Caco-2 (cell line): Measurements from ENCODE around the gene GPRASP3. TPM values are rescaled to one million over a fixed set of nuclear protein-coding genes. Genes with fewer than 3 reads are reported as not detected.

Source experiments
- BruUV-seq: library from RNA; stranded (reverse); fragments of 400-500 nt; replicated peaks from 2 replicates; lab custom pipeline; 2021; lab: Mats Ljungman, UMichigan
- CTCF ChIA-PET: fragments of 300-600 bp; sonication (Branson Sonifier 250); formaldehyde crosslinking; loops from one replicate; lab custom pipeline; 2022; ENCODE audit warnings: antibody characterized with exemption; lab: Charles Lee
- POLR2A ChIA-PET: fragments of 300-600 bp; sonication (Branson Sonifier 250); formaldehyde crosslinking; loops from one replicate; lab custom pipeline; 2022; ENCODE audit warnings: antibody characterized with exemption; lab: Charles Lee
- DNase-seq, 2 experiments: peaks; one replicate each; pipeline versions ENCODE4 v3.0.0 to v3.0.0-alpha.2; 2020 to 2022
- H3K27me3 ChIP-seq: replicated peaks from 2 replicates; pipeline ENCODE4 v1.6.0; 2011; ENCODE audit warnings: low read length; ENCODE audit not compliant: control insufficient read depth, insufficient read depth
- H3K36me3 ChIP-seq: 2 replicates; pipeline ENCODE4 v1.5.1; 2011; ENCODE audit warnings: low read length; ENCODE audit not compliant: control insufficient read depth, insufficient read depth
- H3K4me1 ChIP-seq: fragments of 250-450 bp; sonication (Bioruptor Pico); 2 replicates; pipeline ENCODE4 v1.5.1; 2020; ENCODE audit warnings: mild to moderate bottlenecking
- H3K4me3 ChIP-seq: 2 replicates; pipeline ENCODE4 v1.5.1; 2011; ENCODE audit warnings: low read depth, mild to moderate bottlenecking, control low read depth, low read length
- H3K9me3 ChIP-seq: fragments of 250-450 bp; sonication (Bioruptor Pico); 2 replicates; pipeline ENCODE4 v1.5.1; 2020; ENCODE audit warnings: mild to moderate bottlenecking, moderate library complexity
- H3K27ac Mint-ChIP-seq: one replicate; pipeline ENCODE4 v1.8.0; 2022; ENCODE audit warnings: mixed read lengths; ENCODE audit not compliant: unreplicated experiment
- H3K27me3 Mint-ChIP-seq: one replicate; pipeline ENCODE4 v1.8.0; 2022; ENCODE audit warnings: mixed read lengths; ENCODE audit not compliant: insufficient read depth, unreplicated experiment
- H3K36me3 Mint-ChIP-seq: one replicate; pipeline ENCODE4 v1.8.0; 2022; ENCODE audit warnings: mild to moderate bottlenecking, mixed read lengths; ENCODE audit not compliant: insufficient read depth, unreplicated experiment
- H3K4me1 Mint-ChIP-seq: one replicate; pipeline ENCODE4 v1.8.0; 2022; ENCODE audit warnings: low read depth, mixed read lengths; ENCODE audit not compliant: unreplicated experiment
- H3K4me3 Mint-ChIP-seq: one replicate; pipeline ENCODE4 v1.8.0; 2022; ENCODE audit warnings: mild to moderate bottlenecking, moderate library complexity, mixed read lengths; ENCODE audit not compliant: unreplicated experiment
- H3K9me3 Mint-ChIP-seq: one replicate; pipeline ENCODE4 v1.8.0; 2022; ENCODE audit warnings: mixed read lengths; ENCODE audit not compliant: unreplicated experiment
- intact Hi-C: fragments of 100-400 bp; cut with micrococcal nuclease; formaldehyde crosslinking; loops from one replicate; pipeline ENCODE4 v1.10.0; 2022; ENCODE audit not compliant: unreplicated experiment
- total RNA-seq: library from RNA; stranded (reverse); gene quantifications from 2 replicates; pipeline ENCODE4 v1.2.3, GENCODE V29; 2022
- TF ChIP-seq, protein P1 (sequence below), 2 experiments: fragments of 200-600 bp in 1 of 2; IDR thresholded peaks; 1 replicate in 1 of 2; 2 replicates in 1 of 2; pipeline versions ENCODE4 v1.5.1 to v1.8.0; 2011 to 2022; ENCODE audit warnings: antibody characterized with exemption in 1 of 2, control low read depth in 1 of 2, inconsistent platforms in 1 of 2, low read depth in 1 of 2, low read length in 1 of 2, mild to moderate bottlenecking in 1 of 2, moderate library complexity in 1 of 2; ENCODE audit not compliant: insufficient read depth in 1 of 2, severe bottlenecking in 1 of 2, unreplicated experiment in 1 of 2

Gene GPRASP3
- total RNA-seq, 1 experiment from 2014 or later, result 2.6 TPM

GRCh38 chrX:102745513-102745856, 24.9 kb downstream of the GPRASP3 start:
- no TSS peak for BruUV-seq
- Mint-ChIP-seq H3K27me3 (no peaks in the 10 kb centered on the region), H3K36me3 (no peaks in the 10 kb centered on the region), H3K4me1 (no peaks in the 10 kb centered on the region), H3K4me3 (no peak overlapping the region), H3K27ac (no peak overlapping the region), H3K9me3 (no peaks in the 10 kb centered on the region)
- no peaks in the 10 kb centered on the region for H3K27me3 ChIP-seq
- H3K36me3 ChIP-seq, result no peaks in the 10 kb centered on the region
- CTCF ChIA-PET, result no interaction called here
- POLR2A ChIA-PET, result no interaction called here
- H3K4me1 ChIP-seq, result no peaks in the 10 kb centered on the region
- no peak for DNase-seq
- TF ChIP-seq, protein P1, sequence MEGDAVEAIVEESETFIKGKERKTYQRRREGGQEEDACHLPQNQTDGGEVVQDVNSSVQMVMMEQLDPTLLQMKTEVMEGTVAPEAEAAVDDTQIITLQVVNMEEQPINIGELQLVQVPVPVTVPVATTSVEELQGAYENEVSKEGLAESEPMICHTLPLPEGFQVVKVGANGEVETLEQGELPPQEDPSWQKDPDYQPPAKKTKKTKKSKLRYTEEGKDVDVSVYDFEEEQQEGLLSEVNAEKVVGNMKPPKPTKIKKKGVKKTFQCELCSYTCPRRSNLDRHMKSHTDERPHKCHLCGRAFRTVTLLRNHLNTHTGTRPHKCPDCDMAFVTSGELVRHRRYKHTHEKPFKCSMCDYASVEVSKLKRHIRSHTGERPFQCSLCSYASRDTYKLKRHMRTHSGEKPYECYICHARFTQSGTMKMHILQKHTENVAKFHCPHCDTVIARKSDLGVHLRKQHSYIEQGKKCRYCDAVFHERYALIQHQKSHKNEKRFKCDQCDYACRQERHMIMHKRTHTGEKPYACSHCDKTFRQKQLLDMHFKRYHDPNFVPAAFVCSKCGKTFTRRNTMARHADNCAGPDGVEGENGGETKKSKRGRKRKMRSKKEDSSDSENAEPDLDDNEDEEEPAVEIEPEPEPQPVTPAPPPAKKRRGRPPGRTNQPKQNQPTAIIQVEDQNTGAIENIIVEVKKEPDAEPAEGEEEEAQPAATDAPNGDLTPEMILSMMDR (IDR thresholded peaks at IDR 0.05; ENCODE audit: insufficient read depth in 1 of 2, low read depth in 1 of 2, low read length in 1 of 2, severe bottlenecking in 1 of 2, unreplicated experiment in 1 of 2), result no peak
- intact Hi-C loops, result no loop called here
- H3K4me3 ChIP-seq, result no peak overlapping the region
- H3K9me3 ChIP-seq, result no peaks in the 10 kb centered on the region

DNA sequence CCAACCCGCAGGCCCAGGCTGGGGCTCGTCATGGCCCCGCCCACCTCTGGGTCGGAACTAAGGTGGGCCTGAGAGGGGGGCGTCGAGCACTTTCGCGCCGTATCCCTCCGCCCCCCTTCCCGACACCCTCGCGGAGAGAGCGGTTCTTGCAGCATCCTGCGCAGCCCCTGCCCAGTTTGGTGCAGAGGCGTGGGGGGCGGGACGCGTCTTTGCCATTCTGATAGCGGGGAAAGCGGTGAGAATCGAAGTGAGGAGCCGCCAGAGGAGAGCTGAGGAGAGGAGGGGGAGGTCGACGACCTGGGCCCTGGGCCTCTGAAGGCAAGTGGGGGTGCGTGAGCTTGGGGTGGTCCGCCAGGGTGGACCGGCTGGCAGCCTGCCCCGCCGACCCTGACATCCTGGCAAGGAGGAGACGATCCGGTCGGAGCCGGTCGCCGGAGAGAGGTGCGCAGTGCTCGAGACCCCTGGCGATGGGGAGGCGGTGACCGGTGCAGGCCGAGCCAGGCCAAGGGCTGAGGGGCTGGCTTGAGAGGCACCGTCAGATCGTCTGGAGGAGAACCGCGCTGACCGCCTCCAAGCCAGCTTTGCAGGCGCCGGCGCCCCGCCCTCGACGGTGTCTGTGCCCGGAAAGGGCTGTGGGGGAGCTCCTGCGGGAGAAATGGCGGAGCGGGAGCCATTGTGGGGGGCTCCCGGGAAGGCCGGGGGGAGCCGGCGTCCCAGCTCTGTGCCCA, 25.5 kb downstream of the GPRASP3 start:
- Histone ChIP-seq H3K36me3 (no peaks in the 10 kb centered on the region), H3K27me3 (no peaks in the 10 kb centered on the region), H3K9me3 (no peaks in the 10 kb centered on the region), H3K4me1 (no peaks in the 10 kb centered on the region), H3K4me3 (no peak overlapping the region)
- Mint-ChIP-seq H3K27me3 (no peaks in the 10 kb centered on the region), H3K4me1 (no peaks in the 10 kb centered on the region), H3K9me3 (no peaks in the 10 kb centered on the region), H3K4me3 (no peak overlapping the region), H3K27ac (no peak overlapping the region), H3K36me3 (no peaks in the 10 kb centered on the region)
- TF ChIP-seq, protein P1 (IDR thresholded peaks at IDR 0.05; ENCODE audit: insufficient read depth in 1 of 2, low read depth in 1 of 2, low read length in 1 of 2, severe bottlenecking in 1 of 2, unreplicated experiment in 1 of 2), result no peak
- POLR2A ChIA-PET, result no interaction called here
- CTCF ChIA-PET, result no interaction called here
- intact Hi-C loops, result no loop called here
- DNase-seq, result no peak
- no TSS peak for BruUV-seq

DNA sequence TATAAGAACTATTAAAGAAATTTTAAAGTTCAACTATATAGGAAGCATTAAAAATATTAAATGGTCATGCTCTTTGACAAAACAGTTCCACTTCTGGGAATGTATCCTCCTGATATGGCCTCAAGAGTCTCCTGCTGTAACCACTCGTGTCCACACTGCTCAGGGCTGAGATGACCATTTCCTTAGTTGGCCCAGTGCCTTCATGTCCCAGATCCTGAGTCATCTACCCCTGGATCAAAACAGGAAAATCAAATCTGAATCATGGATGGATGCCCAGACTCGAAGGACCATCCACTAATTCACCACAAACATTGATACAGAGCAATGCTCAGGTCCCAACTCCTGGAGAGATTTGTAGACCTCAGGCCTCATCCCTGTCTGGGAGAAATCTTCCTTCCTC, 44.7 kb downstream of the GPRASP3 start:
- H3K9me3 ChIP-seq, result no peaks in the 10 kb centered on the region
- POLR2A ChIA-PET, result no interaction called here
- H3K4me3 ChIP-seq, result no peak overlapping the region
- Mint-ChIP-seq H3K36me3 (peaks cover 7% of the 10 kb centered on the region), H3K27me3 (no peaks in the 10 kb centered on the region), H3K9me3 (no peaks in the 10 kb centered on the region), H3K4me3 (no peak overlapping the region), H3K4me1 (no peaks in the 10 kb centered on the region), H3K27ac (no peak overlapping the region)
- intact Hi-C loops, result no loop called here
- no peaks in the 10 kb centered on the region for H3K27me3 ChIP-seq
- H3K4me1 ChIP-seq, result no peaks in the 10 kb centered on the region
- TF ChIP-seq, protein P1 (IDR thresholded peaks at IDR 0.05; ENCODE audit: insufficient read depth in 1 of 2, low read depth in 1 of 2, low read length in 1 of 2, severe bottlenecking in 1 of 2, unreplicated experiment in 1 of 2), result no peak
- no peaks in the 10 kb centered on the region for H3K36me3 ChIP-seq
- BruUV-seq, result no TSS peak
- DNase-seq, result no peak
- CTCF ChIA-PET, result no interaction called here
